MCF 10A (cell line): ENCODE results near the gene CHKA. TPM values are rescaled to one million over a fixed set of nuclear protein-coding genes. Genes with fewer than 3 reads are reported as not detected.

Experiments used
- BruUV-seq: library from RNA; stranded (reverse); fragments of 400-500 nt; replicated peaks from 2 replicates; lab custom pipeline; 2021; lab: Mats Ljungman, UMichigan
- CTCF ChIA-PET: fragments of 300-600 bp; sonication (Branson Sonifier 250); formaldehyde crosslinking; extraction: SDS; loops from one replicate; lab custom pipeline; 2021; ENCODE audit warnings: antibody characterized with exemption, inconsistent platforms; lab: Yijun Ruan, JAX
- POLR2A ChIA-PET: fragments of 300-600, 350-650 bp; sonication (Branson Sonifier 250); formaldehyde crosslinking; extraction: SDS; loops from one replicate; lab custom pipeline; 2020; ENCODE audit warnings: antibody characterized with exemption, inconsistent platforms; lab: Yijun Ruan, JAX
- DNase-seq: peaks from one replicate; pipeline ENCODE4 v3.0.0-alpha.2; 2018; ENCODE audit not compliant: unreplicated experiment
- H3K27ac Mint-ChIP-seq: one replicate; pipeline ENCODE4 v1.8.0; 2022; ENCODE audit warnings: mild to moderate bottlenecking, low read depth, mixed read lengths; ENCODE audit not compliant: unreplicated experiment
- H3K27me3 Mint-ChIP-seq: one replicate; pipeline ENCODE4 v1.8.0; 2022; ENCODE audit warnings: mixed read lengths; ENCODE audit not compliant: insufficient read depth, unreplicated experiment
- H3K36me3 Mint-ChIP-seq: one replicate; pipeline ENCODE4 v1.8.0; 2022; ENCODE audit warnings: mild to moderate bottlenecking, moderate library complexity, mixed read lengths; ENCODE audit not compliant: insufficient read depth, unreplicated experiment
- H3K4me1 Mint-ChIP-seq: one replicate; pipeline ENCODE4 v1.8.0; 2022; ENCODE audit warnings: mixed read lengths; ENCODE audit not compliant: insufficient read depth, unreplicated experiment
- H3K4me3 Mint-ChIP-seq: one replicate; pipeline ENCODE4 v1.8.0; 2022; ENCODE audit warnings: mild to moderate bottlenecking, moderate library complexity, mixed read lengths; ENCODE audit not compliant: unreplicated experiment
- H3K9me3 Mint-ChIP-seq: one replicate; pipeline ENCODE4 v1.8.0; 2022; ENCODE audit warnings: mixed read lengths; ENCODE audit not compliant: unreplicated experiment
- intact Hi-C: fragments of 100-400 bp; cut with micrococcal nuclease; formaldehyde crosslinking; loops from 2 replicates; pipeline ENCODE4 v1.14.1; 2022
- total RNA-seq: library from RNA; stranded (reverse); gene quantifications from 2 replicates; pipeline ENCODE4 v1.2.3, GENCODE V29; 2022
- TF ChIP-seq, protein P1 (sequence below): fragments of 200-600 bp; IDR thresholded peaks from one replicate; pipeline ENCODE4 v1.8.0; 2022; ENCODE audit warnings: antibody characterized with exemption, mild to moderate bottlenecking; ENCODE audit not compliant: unreplicated experiment

CHKA gene
- total RNA-seq, 1 experiment from 2014 or later: 7.8 TPM

DNA sequence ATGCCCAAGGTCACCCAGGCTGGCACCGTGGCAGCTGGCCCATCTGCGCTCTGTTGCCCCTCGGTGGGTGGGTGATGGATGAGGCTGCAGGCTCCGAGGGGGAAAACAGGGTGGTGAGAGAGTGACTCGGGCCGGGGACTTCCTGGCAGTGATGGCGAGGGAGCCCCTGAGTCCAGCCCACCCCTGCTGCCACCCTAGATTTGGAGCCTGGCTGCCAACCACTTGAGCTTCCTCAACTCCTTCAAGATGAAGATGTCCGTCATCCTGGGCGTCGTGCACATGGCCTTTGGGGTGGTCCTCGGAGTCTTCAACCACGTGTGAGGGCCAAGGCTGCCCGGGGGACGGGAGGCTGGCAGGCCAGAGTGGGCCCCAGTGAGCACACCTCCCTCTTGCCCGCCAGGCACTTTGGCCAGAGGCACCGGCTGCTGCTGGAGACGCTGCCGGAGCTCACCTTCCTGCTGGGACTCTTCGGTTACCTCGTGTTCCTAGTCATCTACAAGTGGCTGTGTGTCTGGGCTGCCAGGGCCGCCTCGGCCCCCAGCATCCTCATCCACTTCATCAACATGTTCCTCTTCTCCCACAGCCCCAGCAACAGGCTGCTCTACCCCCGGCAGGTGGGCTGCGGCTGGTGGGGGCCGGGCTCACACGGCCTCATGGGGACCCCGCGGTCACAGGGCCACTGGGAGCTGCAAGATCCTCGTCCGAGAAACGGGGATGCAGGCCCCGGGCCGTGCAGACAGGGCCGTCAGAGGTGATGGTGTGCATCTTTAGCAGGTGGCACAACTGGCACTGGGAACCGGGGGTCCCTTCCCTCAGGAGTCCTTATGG, 72.3 kb downstream of the CHKA start:
- TF ChIP-seq, protein P1, sequence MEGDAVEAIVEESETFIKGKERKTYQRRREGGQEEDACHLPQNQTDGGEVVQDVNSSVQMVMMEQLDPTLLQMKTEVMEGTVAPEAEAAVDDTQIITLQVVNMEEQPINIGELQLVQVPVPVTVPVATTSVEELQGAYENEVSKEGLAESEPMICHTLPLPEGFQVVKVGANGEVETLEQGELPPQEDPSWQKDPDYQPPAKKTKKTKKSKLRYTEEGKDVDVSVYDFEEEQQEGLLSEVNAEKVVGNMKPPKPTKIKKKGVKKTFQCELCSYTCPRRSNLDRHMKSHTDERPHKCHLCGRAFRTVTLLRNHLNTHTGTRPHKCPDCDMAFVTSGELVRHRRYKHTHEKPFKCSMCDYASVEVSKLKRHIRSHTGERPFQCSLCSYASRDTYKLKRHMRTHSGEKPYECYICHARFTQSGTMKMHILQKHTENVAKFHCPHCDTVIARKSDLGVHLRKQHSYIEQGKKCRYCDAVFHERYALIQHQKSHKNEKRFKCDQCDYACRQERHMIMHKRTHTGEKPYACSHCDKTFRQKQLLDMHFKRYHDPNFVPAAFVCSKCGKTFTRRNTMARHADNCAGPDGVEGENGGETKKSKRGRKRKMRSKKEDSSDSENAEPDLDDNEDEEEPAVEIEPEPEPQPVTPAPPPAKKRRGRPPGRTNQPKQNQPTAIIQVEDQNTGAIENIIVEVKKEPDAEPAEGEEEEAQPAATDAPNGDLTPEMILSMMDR: no peak
- CTCF ChIA-PET: interaction anchor here (0.7 kb wide), 1 partner anchor 202 kb away, joined by 3 read pairs; no protein-coding TSS in a partner anchor
- Mint-ChIP-seq H3K9me3 (no peaks in the 10 kb centered on the region), H3K27me3 (no peaks in the 10 kb centered on the region), H3K4me3 (no peak overlapping the region), H3K4me1 (no peaks in the 10 kb centered on the region), H3K36me3 (peaks cover 5% of the 10 kb centered on the region), H3K27ac (no peak overlapping the region)
- no peak for DNase-seq
- POLR2A ChIA-PET: interaction anchor here (0.7 to 1.3 kb wide), 2 partner anchors 10 to 149 kb away, joined by 3 read pairs; partner anchors contain the start of gene TCIRG1
- intact Hi-C loops: no loop called here
- BruUV-seq: no TSS peak

DNA sequence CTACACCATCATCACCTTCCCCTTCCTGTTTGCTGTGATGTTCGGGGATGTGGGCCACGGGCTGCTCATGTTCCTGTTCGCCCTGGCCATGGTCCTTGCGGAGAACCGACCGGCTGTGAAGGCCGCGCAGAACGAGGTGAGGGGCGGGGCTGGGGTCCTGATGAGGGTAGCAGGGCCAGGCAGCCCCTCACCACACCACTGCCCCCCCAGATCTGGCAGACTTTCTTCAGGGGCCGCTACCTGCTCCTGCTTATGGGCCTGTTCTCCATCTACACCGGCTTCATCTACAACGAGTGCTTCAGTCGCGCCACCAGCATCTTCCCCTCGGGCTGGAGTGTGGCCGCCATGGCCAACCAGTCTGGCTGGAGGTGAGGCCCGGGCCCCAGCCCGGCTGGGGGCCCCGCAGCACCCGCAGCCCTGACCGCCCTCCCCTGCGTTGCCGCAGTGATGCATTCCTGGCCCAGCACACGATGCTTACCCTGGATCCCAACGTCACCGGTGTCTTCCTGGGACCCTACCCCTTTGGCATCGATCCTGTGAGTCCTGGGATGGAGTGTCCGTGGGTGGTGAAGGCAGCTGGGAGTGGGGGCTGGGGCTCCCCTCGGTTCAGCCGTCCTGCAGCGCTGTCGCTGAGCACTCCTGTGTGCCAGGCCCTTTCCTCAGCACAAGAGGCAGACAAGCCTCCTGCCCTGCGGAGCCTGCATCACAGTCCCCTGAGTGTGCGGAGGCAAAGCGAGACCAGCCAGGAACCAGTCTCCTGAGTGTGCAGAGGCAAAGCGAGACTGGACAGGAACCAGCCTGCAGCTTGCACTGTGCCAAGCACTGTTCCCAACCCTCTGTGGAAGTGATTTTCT, 73.5 kb downstream of the CHKA start:
- ChIA-PET POLR2A (interaction anchor here (1.3 kb wide), 1 partner anchor 8 kb away, joined by 3 read pairs; the partner anchor contains the start of gene TCIRG1), CTCF (interaction anchor here (0.7 kb wide), 1 partner anchor 200 kb away, joined by 3 read pairs; no protein-coding TSS in a partner anchor)

DNA sequence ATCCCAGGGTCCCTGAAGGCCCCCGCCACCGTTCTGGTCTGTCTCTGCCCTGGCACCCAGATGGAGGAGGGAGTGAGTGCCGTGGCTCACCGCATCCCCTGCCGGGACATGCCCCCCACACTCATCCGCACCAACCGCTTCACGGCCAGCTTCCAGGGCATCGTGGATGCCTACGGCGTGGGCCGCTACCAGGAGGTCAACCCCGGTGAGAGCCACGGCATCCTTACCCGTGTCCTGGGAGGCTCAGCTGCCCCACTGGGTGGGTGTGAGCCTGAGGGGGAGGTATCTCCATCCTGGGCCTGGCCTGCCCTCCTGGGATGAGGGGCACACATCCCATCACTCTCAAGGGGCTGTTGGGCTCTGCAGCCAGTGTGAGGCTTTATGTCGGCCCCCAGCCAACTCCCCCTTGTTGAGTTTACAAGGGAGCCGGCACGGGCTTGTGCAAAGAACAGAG, 76.3 kb downstream of the CHKA start:
- Mint-ChIP-seq H3K9me3 (no peaks in the 10 kb centered on the region), H3K27me3 (no peaks in the 10 kb centered on the region), H3K27ac (no peak overlapping the region), H3K36me3 (no peaks in the 10 kb centered on the region), H3K4me1 (no peaks in the 10 kb centered on the region), H3K4me3 (no peak overlapping the region)
- intact Hi-C loops: no loop called here
- ChIA-PET CTCF (interaction anchor here (0.6 to 0.8 kb wide), 3 partner anchors 35 to 394 kb away, joined by 3 to 6 read pairs (median 3); partner anchors contain the start of gene ALDH3B1), POLR2A (no interaction called here)
- DNase-seq: no peak
- TF ChIP-seq, protein P1: no peak
- BruUV-seq: no TSS peak

More for the DNA sequence above, 73.5 kb downstream of the CHKA start:
- TF ChIP-seq, protein P1: no peak
- no peak overlapping the region for H3K27ac Mint-ChIP-seq
- no TSS peak for BruUV-seq
- H3K27me3 Mint-ChIP-seq: no peaks in the 10 kb centered on the region
- no peaks in the 10 kb centered on the region for H3K4me1 Mint-ChIP-seq
- no peak for DNase-seq
- no peaks in the 10 kb centered on the region for H3K9me3 Mint-ChIP-seq
- no peak overlapping the region for H3K4me3 Mint-ChIP-seq
- peaks cover 5% of the 10 kb centered on the region for H3K36me3 Mint-ChIP-seq
- intact Hi-C loops: no loop called here
